Esophagus mucosa (tissue), 1 donor: ENCODE measurements around the gene TAF10. TPM values are rescaled to one million over a fixed set of nuclear protein-coding genes. Genes with fewer than 3 reads are reported as not detected.
A peak's percentile ranks its signal among the peaks of the same experiment; 100 is the strongest.

Source experiments
- ATAC-seq: fragments of 200-7000 bp; cut with Tn5 transposase; one replicate; pipeline ENCODE4 v1.9.1; 2020
- total RNA-seq: library from RNA; stranded (reverse); gene quantifications from one replicate; pipeline ENCODE4 v1.2.4, GENCODE V29; 2023
- donor health status: DM: yes; HTN: yes; CAD: no.

The TAF10 gene
- total RNA-seq, 1 donor from 2014 or later: 101 TPM

GRCh38 chr11:6607190-6607795 lies 4.7 kb downstream of the TAF10 start:
- ATAC-seq: no peak

- ATAC-seq: peak; percentile 30
These were observed 5.4 kb downstream of the TAF10 start for GRCh38 chr11:6606471-6607189.

GRCh38 chr11:6604790-6605189 lies 7.2 kb downstream of the TAF10 start:
- ATAC-seq: no peak

- peak; percentile 45 for ATAC-seq
These were observed 7.9 kb downstream of the TAF10 start for GRCh38 chr11:6604081-6604626.

- ATAC-seq: peak; percentile 96
These were observed 8.5 kb downstream of the TAF10 start, which contains the start of the genes ILK and RRP8 for GRCh38 chr11:6603287-6604080. Gene ILK (plus strand): TSS chr11:6603774. CDS start chr11:6604272, 498 bp downstream. Gene RRP8 (minus strand): TSS chr11:6603616. CDS start chr11:6603502, 114 bp downstream.

- no peak for ATAC-seq
These were observed 9.7 kb downstream of the TAF10 start for GRCh38 chr11:6602096-6602940.

GRCh38 chr11:6601041-6601461 lies 11.0 kb downstream of the TAF10 start:
- ATAC-seq: no peak

- no peak for ATAC-seq
These were observed 12.1 kb downstream of the TAF10 start for GRCh38 chr11:6599881-6600390.

GRCh38 chr11:6599449-6599848 lies 12.6 kb downstream of the TAF10 start:
- ATAC-seq: no peak

- ATAC-seq: no peak
These were observed 13.5 kb downstream of the TAF10 start for GRCh38 chr11:6598555-6598954.

GRCh38 chr11:6596239-6596877 lies 15.7 kb downstream of the TAF10 start:
- no peak for ATAC-seq

GRCh38 chr11:6594142-6594768 lies 17.8 kb downstream of the TAF10 start:
- no peak for ATAC-seq

GRCh38 chr11:6588018-6588417 lies 24.0 kb downstream of the TAF10 start:
- ATAC-seq: no peak

- peak; percentile 37 for ATAC-seq
These were observed 24.6 kb downstream of the TAF10 start for GRCh38 chr11:6587360-6587953.

- ATAC-seq: no peak
These were observed 25.3 kb downstream of the TAF10 start for GRCh38 chr11:6586434-6587359.

GRCh38 chr11:6584528-6584927 lies 27.5 kb downstream of the TAF10 start:
- ATAC-seq: no peak

GRCh38 chr11:6583584-6583983 lies 28.4 kb downstream of the TAF10 start:
- ATAC-seq: no peak

- no peak for ATAC-seq
These were observed 32.3 kb downstream of the TAF10 start for GRCh38 chr11:6579681-6580080.

GRCh38 chr11:6578134-6578533 lies 33.9 kb downstream of the TAF10 start:
- ATAC-seq: no peak
